PC-9 (cell line): ENCODE results near the gene XPO5.

ENCODE experiments used
- CTCF ChIP-seq: fragments of 200-600 bp; sonication (generic); conservative IDR thresholded peaks from 2 replicates; pipeline ENCODE4 v1.6.1; 2017; ENCODE audit warnings: mixed run types, antibody characterized with exemption, mild to moderate bottlenecking, moderate library complexity
- EZH2 ChIP-seq: fragments of 200-600 bp; sonication (generic); IDR thresholded peaks from 2 replicates; pipeline ENCODE4 v1.8.0; 2017; ENCODE audit warnings: antibody characterized with exemption, low read depth

- TF ChIP-seq CTCF = no peak
- no peak for TF ChIP-seq EZH2
Observed at GRCh38 chr6:43475516-43475915, 100.3 kb downstream of the XPO5 start.
